ENCODE results near the gene PUS1. TPM values are rescaled to one million over a fixed set of nuclear protein-coding genes. Genes with fewer than 3 reads are reported as not detected.

PUS1 gene
- total and polyA plus RNA-seq, 8 donors: 11.3 to 30.1 (median 16.8) TPM

- no peak for TF ChIP-seq CTCF (IDR thresholded peaks at IDR 0.05)
- ATAC-seq (no peak), DNase-seq (peak in 1 of 4 donors; percentile 70)
- Histone ChIP-seq H3K9me3 (no peaks in the 10 kb centered on the region), H3K4me3 (no peak overlapping the region), H3K36me3 (peaks cover 0 to 77% of the 10 kb centered on the region in 2 donors), H3K4me1 (peaks cover 0 to 4% of the 10 kb centered on the region in 2 donors), H3K27me3 (no peaks in the 10 kb centered on the region), H3K27ac (no peak overlapping the region)
- intact Hi-C loops (cut with DNase I): no loop called here
Observed at GRCh38 chr12:131919366-131920156, 9.5 kb upstream of the PUS1 start.

GRCh38 chr12:131920157-131920508 is 8.9 kb upstream of the PUS1 start:
- peaks cover 0 to 71% of the 10 kb centered on the region in 2 donors for H3K36me3 ChIP-seq
- no peaks in the 10 kb centered on the region for H3K27me3 ChIP-seq
- H3K9me3 ChIP-seq: no peaks in the 10 kb centered on the region
- intact Hi-C loops (cut with DNase I): no loop called here
- ATAC-seq (no peak), DNase-seq (no peak)
- peaks cover 0 to 6% of the 10 kb centered on the region in 2 donors for H3K4me1 ChIP-seq
- no peak overlapping the region for H3K27ac ChIP-seq
- no peak overlapping the region for H3K4me3 ChIP-seq
- no peak for TF ChIP-seq CTCF (IDR thresholded peaks at IDR 0.05)

GRCh38 chr12:131920902-131921840 is 7.9 kb upstream of the PUS1 start:
- DNase-seq (peak in 1 of 4 donors; percentile 71), ATAC-seq (no peak)
- Histone ChIP-seq H3K27ac (no peak overlapping the region), H3K36me3 (peaks cover 0 to 60% of the 10 kb centered on the region in 2 donors), H3K4me3 (no peak overlapping the region), H3K9me3 (no peaks in the 10 kb centered on the region), H3K27me3 (no peaks in the 10 kb centered on the region), H3K4me1 (peaks cover 0 to 6% of the 10 kb centered on the region in 2 donors)
- TF ChIP-seq CTCF (IDR thresholded peaks at IDR 0.05): no peak
- intact Hi-C loops (cut with DNase I): no loop called here

- peaks cover 0 to 54% of the 10 kb centered on the region in 2 donors for H3K36me3 ChIP-seq
- H3K4me3 ChIP-seq: no peak overlapping the region
- no peaks in the 10 kb centered on the region for H3K27me3 ChIP-seq
- H3K4me1 ChIP-seq: peaks cover 0 to 6% of the 10 kb centered on the region in 2 donors
- no peak overlapping the region for H3K27ac ChIP-seq
- TF ChIP-seq CTCF (IDR thresholded peaks at IDR 0.05): no peak
- peak in 1 of 4 donors; percentile 68 for DNase-seq
- H3K9me3 ChIP-seq: no peaks in the 10 kb centered on the region
- ATAC-seq: no peak
- intact Hi-C loops (cut with DNase I): no loop called here
Observed at GRCh38 chr12:131921866-131922769, 7.0 kb upstream of the PUS1 start.
